IPS-18c (cell line): ENCODE measurements around the gene REM1.
"Not testable (repeated sequence)": the region's sequence is repeated elsewhere in the genome, so short reads cannot be mapped to it uniquely, and the experiment has no call there.

Experiments
- H3K4me3 ChIP-seq: 2 replicates; pipeline ENCODE4 v1.7.0; 2013; ENCODE audit warnings: low read depth, mild to moderate bottlenecking, low read length, moderate library complexity; ENCODE audit not compliant: insufficient read depth
- H3K9me3 ChIP-seq: one replicate; pipeline ENCODE4 v1.6.1; 2013; ENCODE audit warnings: mild to moderate bottlenecking, low read length, moderate library complexity; ENCODE audit not compliant: control insufficient read depth, insufficient read depth

REM1 gene

GRCh38 chr20:31475472-31476293, 595 bp downstream of the REM1 start:
- no peaks in the 10 kb centered on the region for H3K9me3 ChIP-seq
- peak overlapping the region; percentile 71 for H3K4me3 ChIP-seq

- Histone ChIP-seq H3K4me3 (no peak overlapping the region), H3K9me3 (no peaks in the 10 kb centered on the region)
Measured at GRCh38 chr20:31476294-31476585, 1.2 kb downstream of the REM1 start.

- Histone ChIP-seq H3K4me3 (no peak overlapping the region), H3K9me3 (no peaks in the 10 kb centered on the region)
Measured at GRCh38 chr20:31476643-31477215, 1.6 kb downstream of the REM1 start.

GRCh38 chr20:31484001-31484400, 8.9 kb downstream of the REM1 start:
- H3K4me3 ChIP-seq = no peak overlapping the region
- peaks cover 2% of the 10 kb centered on the region for H3K9me3 ChIP-seq

- peaks cover 2% of the 10 kb centered on the region for H3K9me3 ChIP-seq
- peak overlapping the region; percentile 46 for H3K4me3 ChIP-seq
Measured at GRCh38 chr20:31485450-31486339, 10.6 kb downstream of the REM1 start.

GRCh38 chr20:31488115-31488514, 13.0 kb downstream of the REM1 start:
- Histone ChIP-seq H3K9me3 (peaks cover 2% of the 10 kb centered on the region), H3K4me3 (no peak overlapping the region)

DNA sequence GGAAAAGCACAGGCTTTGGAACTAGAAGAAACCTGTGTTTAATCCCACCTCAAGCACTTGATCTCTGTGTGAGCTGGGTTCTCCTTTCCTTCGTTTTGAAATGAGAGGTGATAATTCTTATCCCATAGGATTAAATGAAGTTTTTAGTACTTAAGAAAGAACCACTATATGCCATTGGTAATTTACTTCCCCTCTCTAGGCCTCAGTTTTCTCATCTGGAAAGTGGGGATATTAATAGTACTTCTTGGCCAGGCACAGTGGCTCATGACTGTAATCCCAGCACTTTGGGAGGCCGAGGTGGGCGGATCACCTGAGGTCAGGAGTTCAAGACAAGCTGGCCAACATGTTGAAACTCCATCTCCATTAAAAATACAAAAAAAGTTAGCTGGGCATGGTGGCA, 14.1 kb downstream of the REM1 start:
- H3K9me3 ChIP-seq = peaks cover 2% of the 10 kb centered on the region

GRCh38 chr20:31490752-31491151, 15.7 kb downstream of the REM1 start:
- H3K9me3 ChIP-seq = no peaks in the 10 kb centered on the region
- no peak overlapping the region for H3K4me3 ChIP-seq

More for the DNA sequence above, 14.1 kb downstream of the REM1 start:
- no peak overlapping the region for H3K4me3 ChIP-seq

DNA sequence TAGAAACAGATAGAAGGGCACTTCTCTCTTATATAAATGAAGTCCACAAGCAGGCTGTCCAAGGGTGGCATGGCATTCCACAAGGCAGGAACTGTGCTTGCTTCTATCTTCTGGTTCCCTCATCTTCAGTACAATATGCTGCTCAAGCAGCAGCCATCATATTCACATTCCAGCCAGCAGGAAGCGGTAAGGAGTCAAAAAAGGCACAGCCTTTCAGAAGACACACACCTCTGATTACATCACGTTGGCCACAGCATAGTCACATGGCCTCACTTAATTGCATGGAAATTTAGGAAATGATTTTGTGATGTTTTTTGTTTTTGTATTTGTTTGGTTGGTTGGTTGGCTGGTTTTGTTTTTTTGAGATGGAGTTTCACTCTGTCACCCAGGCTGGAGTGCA, 19.0 kb downstream of the REM1 start:
- H3K4me3 ChIP-seq = no peak overlapping the region
- no peaks in the 10 kb centered on the region for H3K9me3 ChIP-seq

- Histone ChIP-seq H3K4me3 (no peak overlapping the region), H3K9me3 (no peaks in the 10 kb centered on the region)
Measured at GRCh38 chr20:31496761-31497295, 21.7 kb downstream of the REM1 start.

DNA sequence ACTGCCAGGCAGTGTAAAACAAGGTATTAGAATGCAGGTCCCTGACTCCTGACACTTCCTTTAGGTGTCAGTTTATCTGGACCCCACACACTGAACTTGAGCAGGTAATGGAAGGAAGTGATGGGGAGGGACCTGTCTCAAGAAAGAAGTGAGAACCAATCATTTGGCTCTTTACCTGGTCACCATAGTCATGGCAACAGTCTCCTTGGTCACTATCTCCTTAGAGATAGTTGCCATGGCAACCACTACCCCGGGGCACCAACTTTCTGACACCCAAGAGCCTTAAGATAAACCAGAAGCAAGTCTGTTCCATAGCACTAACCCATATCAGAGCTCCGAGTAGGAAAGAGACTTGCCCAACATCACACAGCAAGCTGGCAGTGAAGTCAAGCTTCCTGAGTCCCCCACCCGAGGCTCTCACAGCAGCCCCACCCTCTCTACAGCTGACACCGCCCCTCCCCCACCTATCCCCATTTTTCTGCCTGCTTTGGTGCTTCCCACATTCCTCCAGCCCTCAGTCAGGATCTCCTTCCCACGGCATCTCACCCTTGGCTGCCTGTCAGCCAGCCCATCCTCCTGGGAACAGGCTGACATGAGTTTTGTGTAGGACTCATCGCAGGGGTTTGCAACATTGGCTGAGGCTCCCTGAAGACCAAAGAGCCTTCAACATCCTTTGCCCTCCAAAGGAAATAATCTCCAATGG, 22.9 kb downstream of the REM1 start:
- Histone ChIP-seq H3K9me3 (no peaks in the 10 kb centered on the region), H3K4me3 (no peak overlapping the region)

DNA sequence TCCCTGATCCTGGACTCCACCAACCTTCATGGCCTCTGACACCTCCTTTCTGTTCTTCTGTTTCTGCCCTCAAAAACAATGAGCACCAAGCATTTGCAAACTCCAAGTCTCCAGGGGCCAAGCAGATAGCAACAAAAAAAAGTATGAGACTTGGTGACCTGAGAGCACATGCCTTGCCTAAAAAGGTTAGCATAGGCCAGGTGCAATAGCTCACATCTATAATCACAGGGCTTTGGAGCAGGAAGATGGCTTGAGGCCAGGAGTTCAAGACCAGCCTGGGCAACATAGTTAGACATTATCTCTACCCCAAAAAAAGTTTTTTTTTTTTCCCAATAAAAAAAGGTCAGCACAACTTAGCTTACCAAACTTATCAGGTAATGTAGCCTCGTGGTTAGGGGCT, 25.4 kb downstream of the REM1 start:
- Histone ChIP-seq H3K4me3 (no peak overlapping the region), H3K9me3 (no peaks in the 10 kb centered on the region)

DNA sequence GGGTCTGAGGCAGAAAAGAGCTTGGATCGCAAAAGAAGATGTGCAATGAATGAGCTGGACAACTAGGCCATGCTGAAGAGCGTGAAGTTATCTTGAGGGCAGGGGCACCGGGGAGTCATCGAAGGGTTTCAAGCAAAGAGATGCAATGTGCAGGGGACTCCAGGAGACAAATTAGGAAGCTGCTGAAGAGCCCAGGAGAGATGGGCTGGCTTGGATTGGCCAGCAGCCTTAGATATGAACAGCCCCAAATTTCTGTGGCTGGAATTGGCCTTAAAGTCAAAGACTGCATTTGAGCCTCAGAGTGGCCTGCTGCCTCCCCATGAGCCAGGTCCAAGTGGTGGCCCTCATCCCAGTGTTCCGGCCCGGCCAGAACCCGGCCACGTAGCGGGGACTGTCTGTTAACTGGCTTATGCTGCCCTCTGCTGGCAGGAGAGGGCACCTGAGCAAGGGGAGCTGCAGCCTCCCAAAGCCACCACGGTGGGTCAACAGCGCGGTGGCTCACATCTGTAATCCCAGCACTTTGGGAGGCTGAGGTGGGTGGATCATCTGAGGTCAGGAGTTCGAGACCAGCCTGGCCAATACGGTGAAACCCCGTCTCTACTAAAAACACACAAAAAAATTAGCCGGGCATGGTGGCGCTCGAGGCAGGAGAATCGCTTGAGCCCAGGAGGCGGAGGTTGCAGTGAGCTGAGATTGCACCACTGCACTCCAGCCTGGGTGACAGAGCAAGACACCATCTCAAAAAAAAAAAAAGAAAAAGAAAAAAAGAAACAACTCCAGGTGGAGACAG, 28.0 kb downstream of the REM1 start:
- H3K4me3 ChIP-seq, H3K9me3 ChIP-seq: not testable (repeated sequence)

- Histone ChIP-seq H3K4me3 (no peak overlapping the region), H3K9me3 (no peaks in the 10 kb centered on the region)
Measured at GRCh38 chr20:31505903-31506302, 30.8 kb downstream of the REM1 start.

GRCh38 chr20:31508517-31509244, 33.6 kb downstream of the REM1 start:
- H3K4me3 ChIP-seq = no peak overlapping the region
- no peaks in the 10 kb centered on the region for H3K9me3 ChIP-seq
